Mucosa of descending colon (tissue), 3 donors: ENCODE measurements around the gene FGF18. TPM values are rescaled to one million over a fixed set of nuclear protein-coding genes. Genes with fewer than 3 reads are reported as not detected.
"Not testable (repeated sequence)": the region's sequence is repeated elsewhere in the genome, so short reads cannot be mapped to it uniquely, and the experiment has no call there.

Source experiments
- ATAC-seq: fragments of 200-7000 bp; cut with Tn5 transposase; one replicate; pipeline ENCODE4 v1.9.1; 2020; ENCODE audit warnings: mild to moderate bottlenecking, moderate library complexity
- DNase-seq, 3 donors: peaks; one replicate each; pipeline ENCODE4 v3.0.0-alpha.2; 2020
- H3K36me3 ChIP-seq: fragments of 200-600 bp; one replicate; pipeline ENCODE4 v1.8.0; 2021; ENCODE audit warnings: low read depth, mild to moderate bottlenecking
- H3K4me1 ChIP-seq: fragments of 200-600 bp; one replicate; pipeline ENCODE4 v1.8.0; 2021; ENCODE audit warnings: low read depth, mild to moderate bottlenecking
- H3K4me3 ChIP-seq: fragments of 200-600 bp; one replicate; pipeline ENCODE4 v1.8.0; 2021; ENCODE audit warnings: mild to moderate bottlenecking
- H3K9me3 ChIP-seq: fragments of 200-600 bp; one replicate; pipeline ENCODE4 v1.8.0; 2021; ENCODE audit warnings: mild to moderate bottlenecking
- CTCF ChIP-seq: fragments of 200-600 bp; IDR thresholded peaks from one replicate; pipeline ENCODE4 v1.8.0; 2022; ENCODE audit warnings: antibody characterized with exemption, mild to moderate bottlenecking
- intact Hi-C, 2 donors: fragments of 100-400 bp; cut with DNase I in 1 of 2; cut with micrococcal nuclease in 1 of 2; formaldehyde crosslinking; loops; one replicate each; pipeline versions ENCODE4 v1.11.0 to v1.11.1; 2022; cut with DNase I, micrococcal nuclease
- total RNA-seq, 3 donors: library from RNA; stranded (reverse); fragmentation: NEBNext Ultra II Directional in 2 of 3; extraction: Animal tissue kit (Norgen Biotek cat#: 25700) in 2 of 3; gene quantifications; one replicate each; pipeline versions ENCODE4 v1.2.1 to v1.2.4, GENCODE V29; 2021 to 2023
- donor health status: DM: no; HTN: no; CAD: no; lungs with moderate emphysema.
- donor health status: DM: no; HTN: no; CAD: no.
- donor health status: DM: no; HTN: yes; CAD: no.

Gene FGF18
- total RNA-seq, 3 donors from 2014 or later, result 0.16 to 0.63 TPM; not detected in 1

- Histone ChIP-seq H3K9me3 (no peaks in the 10 kb centered on the region), H3K36me3 (peaks cover 5% of the 10 kb centered on the region), H3K4me3 (no peak overlapping the region), H3K4me1 (peaks cover 2% of the 10 kb centered on the region)
- TF ChIP-seq CTCF, result no peak
- DNase-seq (no peak), ATAC-seq (no peak)
- intact Hi-C loops, result loop anchor here in 1 of 2 donors (10.0 kb wide), 1 partner anchor 485 kb away; no protein-coding TSS in a partner anchor
Measured at GRCh38 chr5:171409164-171410136, 10.0 kb upstream of the FGF18 start.

- Histone ChIP-seq H3K4me3 (no peak overlapping the region), H3K4me1 (peaks cover 2% of the 10 kb centered on the region), H3K9me3 (no peaks in the 10 kb centered on the region), H3K36me3 (peaks cover 5% of the 10 kb centered on the region)
- intact Hi-C loops, result loop anchor here in 1 of 2 donors (10.0 kb wide), 1 partner anchor 485 kb away; no protein-coding TSS in a partner anchor
- TF ChIP-seq CTCF, result no peak
- DNase-seq (no peak), ATAC-seq (no peak)
Measured at GRCh38 chr5:171410181-171410580, 9.3 kb upstream of the FGF18 start.

DNA sequence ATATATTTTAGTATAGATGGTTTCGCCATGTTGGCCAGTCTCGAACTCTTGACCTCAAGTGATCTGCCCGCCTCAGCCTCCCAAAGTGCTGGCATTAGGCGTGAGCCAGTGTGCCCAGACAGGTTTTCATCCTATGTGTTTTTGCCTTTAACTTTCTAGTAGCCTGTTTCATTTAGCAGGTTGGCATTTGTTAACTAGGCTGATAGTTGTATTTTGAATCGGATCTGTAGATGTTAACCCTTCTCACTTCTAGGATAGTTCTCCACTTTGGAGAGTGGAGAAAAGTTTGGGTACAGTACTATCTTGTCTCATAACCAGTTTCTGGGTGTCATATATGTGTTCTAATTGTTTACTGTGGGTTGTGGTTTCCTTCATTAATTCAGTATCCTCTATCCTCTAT, 7.3 kb upstream of the FGF18 start:
- Histone ChIP-seq H3K4me3 (no peak overlapping the region), H3K36me3 (peaks cover 1% of the 10 kb centered on the region), H3K9me3 (no peaks in the 10 kb centered on the region), H3K4me1 (no peaks in the 10 kb centered on the region)
- TF ChIP-seq CTCF, result no peak
- no peak for ATAC-seq
- intact Hi-C loops, result loop anchor here in 1 of 2 donors (10.0 kb wide), 1 partner anchor 483 kb away; no protein-coding TSS in a partner anchor
- DNase-seq, result no peak

GRCh38 chr5:171413153-171413910, 6.1 kb upstream of the FGF18 start:
- DNase-seq (no peak), ATAC-seq (no peak)
- Histone ChIP-seq H3K36me3 (no peaks in the 10 kb centered on the region), H3K9me3 (no peaks in the 10 kb centered on the region), H3K4me3 (no peak overlapping the region), H3K4me1 (no peaks in the 10 kb centered on the region)
- intact Hi-C loops, result loop anchor here in 1 of 2 donors (10.0 kb wide), 1 partner anchor 481 kb away; no protein-coding TSS in a partner anchor
- no peak for TF ChIP-seq CTCF

- not testable (repeated sequence) for H3K36me3 ChIP-seq, H3K9me3 ChIP-seq, DNase-seq, H3K4me1 ChIP-seq, H3K4me3 ChIP-seq, ATAC-seq
- intact Hi-C loops, result loop anchor here in 1 of 2 donors (10.0 kb wide), 1 partner anchor 481 kb away; no protein-coding TSS in a partner anchor
Measured at GRCh38 chr5:171413993-171414392, 5.5 kb upstream of the FGF18 start.
